ENCODE data around the gene MYOF.
"Not testable (repeated sequence)": the region's sequence is repeated elsewhere in the genome, so short reads cannot be mapped to it uniquely, and the experiment has no call there.

MYOF gene

GRCh38 chr10:93336678-93337077 lies 145.5 kb downstream of the MYOF start:
- DNase-seq = no peak

GRCh38 chr10:93336110-93336509 lies 146.0 kb downstream of the MYOF start:
- no peak for DNase-seq

- DNase-seq = no peak
Observed at GRCh38 chr10:93334901-93335327, 147.2 kb downstream of the MYOF start.

- DNase-seq = no peak
Observed at GRCh38 chr10:93334181-93334580, 148.0 kb downstream of the MYOF start.

- no peak for DNase-seq
Observed at GRCh38 chr10:93333278-93333978, 148.7 kb downstream of the MYOF start.

- no peak for DNase-seq
Observed at GRCh38 chr10:93330824-93331223, 151.3 kb downstream of the MYOF start.

GRCh38 chr10:93319896-93320295 lies 162.2 kb downstream of the MYOF start:
- DNase-seq = no peak

- no peak for DNase-seq
Observed at GRCh38 chr10:93319096-93319495, 163.0 kb downstream of the MYOF start.

- no peak for DNase-seq
Observed at GRCh38 chr10:93315246-93315645, 166.9 kb downstream of the MYOF start.

GRCh38 chr10:93314656-93315055 lies 167.5 kb downstream of the MYOF start:
- DNase-seq = not testable (repeated sequence)

- peak in 1 of 5 experiments; percentile 26 for DNase-seq
Observed at GRCh38 chr10:93313798-93314197, 168.3 kb downstream of the MYOF start.

GRCh38 chr10:93309062-93309461 lies 173.1 kb downstream of the MYOF start:
- no peak for DNase-seq

GRCh38 chr10:93305122-93305521 lies 177.0 kb downstream of the MYOF start:
- no peak for DNase-seq

- DNase-seq = no peak
Observed at GRCh38 chr10:93300981-93301380, 181.2 kb downstream of the MYOF start.

- DNase-seq = no peak
Observed at GRCh38 chr10:93300288-93300917, 181.7 kb downstream of the MYOF start.

- no peak for DNase-seq
Observed at GRCh38 chr10:93299606-93300287, 182.4 kb downstream of the MYOF start.

GRCh38 chr10:93299195-93299594 lies 182.9 kb downstream of the MYOF start:
- DNase-seq = no peak

- no peak for DNase-seq
Observed at GRCh38 chr10:93296151-93296550, 186.0 kb downstream of the MYOF start.

- no peak for DNase-seq
Observed at GRCh38 chr10:93293999-93294398, 188.1 kb downstream of the MYOF start.

GRCh38 chr10:93290661-93291354 lies 191.3 kb downstream of the MYOF start:
- no peak for DNase-seq

- peak in 3 of 5 experiments; percentile 25 to 36 (median 27) for DNase-seq
Observed at GRCh38 chr10:93288679-93289634, 193.2 kb downstream of the MYOF start.

GRCh38 chr10:93287775-93288174 lies 194.4 kb downstream of the MYOF start:
- DNase-seq = no peak

Data from T-helper 2 cell (primary cell).